ENCODE data around the gene PDE2A.

PDE2A gene

GRCh38 chr11:72639502-72640375 lies 34.5 kb downstream of the PDE2A start:
- DNase-seq (ENCODE audit: low read depth), result no peak

GRCh38 chr11:72637926-72638325 lies 36.3 kb downstream of the PDE2A start:
- H3K4me3 ChIP-seq (replicated peaks; ENCODE audit: low read depth, low read length), result no peak overlapping the region
- TF ChIP-seq CTCF (IDR thresholded peaks at IDR 0.05; ENCODE audit: low read length, missing control alignments), result no peak
- DNase-seq (ENCODE audit: low read depth), result no peak

More at GRCh38 chr11:72639502-72640375, 34.5 kb downstream of the PDE2A start:
- TF ChIP-seq CTCF (IDR thresholded peaks at IDR 0.05; ENCODE audit: low read length, missing control alignments), result no peak
- H3K4me3 ChIP-seq (replicated peaks; ENCODE audit: low read depth, low read length), result no peak overlapping the region

- TF ChIP-seq CTCF (IDR thresholded peaks at IDR 0.05; ENCODE audit: low read length, missing control alignments), result no peak
- DNase-seq (ENCODE audit: low read depth), result no peak
- H3K4me3 ChIP-seq (replicated peaks; ENCODE audit: low read depth, low read length), result no peak overlapping the region
These were observed 37.0 kb downstream of the PDE2A start for GRCh38 chr11:72637198-72637597.

GRCh38 chr11:72636376-72636775 lies 37.8 kb downstream of the PDE2A start:
- no peak for TF ChIP-seq CTCF (IDR thresholded peaks at IDR 0.05; ENCODE audit: low read length, missing control alignments)
- no peak overlapping the region for H3K4me3 ChIP-seq (replicated peaks; ENCODE audit: low read depth, low read length)
- no peak for DNase-seq (ENCODE audit: low read depth)

GRCh38 chr11:72635933-72636332 lies 38.3 kb downstream of the PDE2A start:
- DNase-seq (ENCODE audit: low read depth), result no peak
- no peak overlapping the region for H3K4me3 ChIP-seq (replicated peaks; ENCODE audit: low read depth, low read length)
- TF ChIP-seq CTCF (IDR thresholded peaks at IDR 0.05; ENCODE audit: low read length, missing control alignments), result no peak

- DNase-seq (ENCODE audit: low read depth), result no peak
- no peak overlapping the region for H3K4me3 ChIP-seq (replicated peaks; ENCODE audit: low read depth, low read length)
- TF ChIP-seq CTCF (IDR thresholded peaks at IDR 0.05; ENCODE audit: low read length, missing control alignments), result no peak
These were observed 38.8 kb downstream of the PDE2A start for GRCh38 chr11:72635309-72635915.

Data from fibroblast of pulmonary artery (primary cell).